ENCODE results near the gene CMTM4. TPM values are rescaled to one million over a fixed set of nuclear protein-coding genes. Genes with fewer than 3 reads are reported as not detected.

Gene CMTM4
- total and polyA plus RNA-seq, 2 experiments from 2014 or later, result 14.1 to 77.0 TPM

GRCh38 chr16:66622863-66623262 lies 73.7 kb downstream of the CMTM4 start (continued):
- TF ChIP-seq, protein P1, sequence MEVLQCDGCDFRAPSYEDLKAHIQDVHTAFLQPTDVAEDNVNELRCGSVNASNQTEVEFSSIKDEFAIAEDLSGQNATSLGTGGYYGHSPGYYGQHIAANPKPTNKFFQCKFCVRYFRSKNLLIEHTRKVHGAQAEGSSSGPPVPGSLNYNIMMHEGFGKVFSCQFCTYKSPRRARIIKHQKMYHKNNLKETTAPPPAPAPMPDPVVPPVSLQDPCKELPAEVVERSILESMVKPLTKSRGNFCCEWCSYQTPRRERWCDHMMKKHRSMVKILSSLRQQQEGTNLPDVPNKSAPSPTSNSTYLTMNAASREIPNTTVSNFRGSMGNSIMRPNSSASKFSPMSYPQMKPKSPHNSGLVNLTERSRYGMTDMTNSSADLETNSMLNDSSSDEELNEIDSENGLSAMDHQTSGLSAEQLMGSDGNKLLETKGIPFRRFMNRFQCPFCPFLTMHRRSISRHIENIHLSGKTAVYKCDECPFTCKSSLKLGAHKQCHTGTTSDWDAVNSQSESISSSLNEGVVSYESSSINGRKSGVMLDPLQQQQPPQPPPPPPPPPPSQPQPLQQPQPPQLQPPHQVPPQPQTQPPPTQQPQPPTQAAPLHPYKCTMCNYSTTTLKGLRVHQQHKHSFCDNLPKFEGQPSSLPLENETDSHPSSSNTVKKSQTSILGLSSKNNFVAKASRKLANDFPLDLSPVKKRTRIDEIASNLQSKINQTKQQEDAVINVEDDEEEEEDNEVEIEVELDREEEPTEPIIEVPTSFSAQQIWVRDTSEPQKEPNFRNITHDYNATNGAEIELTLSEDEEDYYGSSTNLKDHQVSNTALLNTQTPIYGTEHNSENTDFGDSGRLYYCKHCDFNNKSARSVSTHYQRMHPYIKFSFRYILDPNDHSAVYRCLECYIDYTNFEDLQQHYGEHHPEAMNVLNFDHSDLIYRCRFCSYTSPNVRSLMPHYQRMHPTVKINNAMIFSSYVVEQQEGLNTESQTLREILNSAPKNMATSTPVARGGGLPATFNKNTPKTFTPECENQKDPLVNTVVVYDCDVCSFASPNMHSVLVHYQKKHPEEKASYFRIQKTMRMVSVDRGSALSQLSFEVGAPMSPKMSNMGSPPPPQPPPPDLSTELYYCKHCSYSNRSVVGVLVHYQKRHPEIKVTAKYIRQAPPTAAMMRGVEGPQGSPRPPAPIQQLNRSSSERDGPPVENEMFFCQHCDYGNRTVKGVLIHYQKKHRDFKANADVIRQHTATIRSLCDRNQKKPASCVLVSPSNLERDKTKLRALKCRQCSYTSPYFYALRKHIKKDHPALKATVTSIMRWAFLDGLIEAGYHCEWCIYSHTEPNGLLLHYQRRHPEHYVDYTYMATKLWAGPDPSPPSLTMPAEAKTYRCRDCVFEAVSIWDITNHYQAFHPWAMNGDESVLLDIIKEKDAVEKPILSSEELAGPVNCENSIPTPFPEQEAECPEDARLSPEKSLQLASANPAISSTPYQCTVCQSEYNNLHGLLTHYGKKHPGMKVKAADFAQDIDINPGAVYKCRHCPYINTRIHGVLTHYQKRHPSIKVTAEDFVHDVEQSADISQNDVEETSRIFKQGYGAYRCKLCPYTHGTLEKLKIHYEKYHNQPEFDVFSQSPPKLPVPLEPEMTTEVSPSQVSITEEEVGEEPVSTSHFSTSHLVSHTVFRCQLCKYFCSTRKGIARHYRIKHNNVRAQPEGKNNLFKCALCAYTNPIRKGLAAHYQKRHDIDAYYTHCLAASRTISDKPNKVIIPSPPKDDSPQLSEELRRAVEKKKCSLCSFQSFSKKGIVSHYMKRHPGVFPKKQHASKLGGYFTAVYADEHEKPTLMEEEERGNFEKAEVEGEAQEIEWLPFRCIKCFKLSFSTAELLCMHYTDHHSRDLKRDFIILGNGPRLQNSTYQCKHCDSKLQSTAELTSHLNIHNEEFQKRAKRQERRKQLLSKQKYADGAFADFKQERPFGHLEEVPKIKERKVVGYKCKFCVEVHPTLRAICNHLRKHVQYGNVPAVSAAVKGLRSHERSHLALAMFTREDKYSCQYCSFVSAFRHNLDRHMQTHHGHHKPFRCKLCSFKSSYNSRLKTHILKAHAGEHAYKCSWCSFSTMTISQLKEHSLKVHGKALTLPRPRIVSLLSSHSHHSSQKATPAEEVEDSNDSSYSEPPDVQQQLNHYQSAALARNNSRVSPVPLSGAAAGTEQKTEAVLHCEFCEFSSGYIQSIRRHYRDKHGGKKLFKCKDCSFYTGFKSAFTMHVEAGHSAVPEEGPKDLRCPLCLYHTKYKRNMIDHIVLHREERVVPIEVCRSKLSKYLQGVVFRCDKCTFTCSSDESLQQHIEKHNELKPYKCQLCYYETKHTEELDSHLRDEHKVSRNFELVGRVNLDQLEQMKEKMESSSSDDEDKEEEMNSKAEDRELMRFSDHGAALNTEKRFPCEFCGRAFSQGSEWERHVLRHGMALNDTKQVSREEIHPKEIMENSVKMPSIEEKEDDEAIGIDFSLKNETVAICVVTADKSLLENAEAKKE (CRISPR knock-in tag; IDR thresholded peaks at IDR 0.05), result no peak
- no peak for TF ChIP-seq REST (IDR thresholded peaks at IDR 0.05; ENCODE audit: unreplicated experiment)

DNA sequence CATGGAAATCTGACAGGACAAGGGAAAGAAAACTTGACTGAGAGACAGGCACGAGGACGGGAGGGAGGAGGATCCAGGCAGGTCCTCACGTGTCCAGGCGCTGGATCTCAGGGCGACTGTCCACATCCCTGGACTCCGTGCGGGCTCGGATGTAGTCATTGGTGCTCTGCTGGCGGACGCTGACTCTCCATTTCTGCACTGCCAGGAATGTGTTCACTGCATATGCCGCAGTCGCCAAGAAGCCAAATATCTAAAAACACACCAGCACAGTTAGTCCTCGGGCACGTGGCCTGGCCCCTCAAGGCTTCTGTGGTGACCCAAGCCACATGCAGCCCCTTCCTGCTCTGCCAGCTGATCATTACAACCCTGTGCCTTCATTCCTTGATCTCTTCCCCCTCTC lies 74.6 kb downstream of the CMTM4 start:
- no peak overlapping the region for H2AFZ ChIP-seq
- DNase-seq (ENCODE audit: low spot score) (no peak), ATAC-seq (no peak)
- H3K79me2 ChIP-seq (replicated peaks; ENCODE audit: insufficient read depth), result no peaks in the 10 kb centered on the region
- H4K20me1 ChIP-seq (replicated peaks; ENCODE audit: insufficient read depth), result peaks cover 11% of the 10 kb centered on the region
- Mint-ChIP-seq H3K27ac (peak overlapping the region; percentile 62; the same call in 1 of the 2 replicates), H3K4me1 (peaks cover 11% of the 10 kb centered on the region), H3K9me3 (no peaks in the 10 kb centered on the region), H3K36me3 (ENCODE audit: low read depth) (peaks cover 23% of the 10 kb centered on the region; the same call in 2 of the 3 replicates), H3K4me3 (no peak overlapping the region), H3K27me3 (ENCODE audit: insufficient read depth, low read depth, poor library complexity) (no peaks in the 10 kb centered on the region)
- no peak overlapping the region for H3K4me3 ChIP-seq
- no peaks in the 10 kb centered on the region for H3K9me2 ChIP-seq (ENCODE audit: insufficient read depth)
- H3K4me2 ChIP-seq, result no peak overlapping the region
- H3K27me3 ChIP-seq (ENCODE audit: insufficient read depth), result no peaks in the 10 kb centered on the region
- H3K27ac ChIP-seq (ENCODE audit: low read depth), result no peak overlapping the region
- H3F3A ChIP-seq (replicated peaks; ENCODE audit: low read depth), result no peaks in the 10 kb centered on the region
- H3K4me1 ChIP-seq (ENCODE audit: insufficient read depth), result peaks cover 6% of the 10 kb centered on the region
- no peaks in the 10 kb centered on the region; the same call in 1 of the 2 replicates for H3K36me3 ChIP-seq (ENCODE audit: insufficient read depth)
- TF ChIP-seq POLR2AphosphoS5 (IDR thresholded peaks at IDR 0.05; ENCODE audit: low read depth) (no peak), ZNF114 (CRISPR knock-in tag; IDR thresholded peaks at IDR 0.05) (no peak), REST (IDR thresholded peaks at IDR 0.05; ENCODE audit: unreplicated experiment) (no peak), CREB1 (CRISPR knock-in tag; IDR thresholded peaks at IDR 0.05; ENCODE audit: low read depth) (no peak), STAT1 (IDR thresholded peaks at IDR 0.05; ENCODE audit: unreplicated experiment) (no peak)

Data from GM23338 (cell line).